ENCODE data around the gene GALE.

DNA sequence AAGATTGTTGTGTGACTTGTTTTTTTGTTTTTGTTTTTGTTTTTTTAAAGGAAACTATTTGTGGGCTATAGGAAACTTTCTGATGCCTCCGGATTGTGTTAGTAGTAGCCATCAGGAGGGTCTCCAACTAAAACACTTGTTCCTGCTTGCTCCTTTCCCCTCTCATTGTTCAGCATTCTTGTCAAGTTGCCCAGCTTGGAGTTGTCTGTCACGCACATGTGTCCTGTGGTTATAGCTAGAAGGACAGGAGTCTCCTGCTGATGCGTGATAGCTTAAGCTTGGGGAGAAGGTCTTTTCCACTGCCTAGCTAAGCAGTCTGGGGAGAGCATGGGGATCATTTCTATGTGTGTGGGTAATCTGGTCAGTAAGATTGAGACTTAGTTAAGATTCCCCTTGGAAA lies 12.9 kb downstream of the GALE start:
- TF ChIP-seq, protein P1, sequence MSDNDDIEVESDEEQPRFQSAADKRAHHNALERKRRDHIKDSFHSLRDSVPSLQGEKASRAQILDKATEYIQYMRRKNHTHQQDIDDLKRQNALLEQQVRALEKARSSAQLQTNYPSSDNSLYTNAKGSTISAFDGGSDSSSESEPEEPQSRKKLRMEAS (IDR thresholded peaks at IDR 0.05; ENCODE audit: low read depth, low read length) = no peak
- TF ChIP-seq, protein P2, sequence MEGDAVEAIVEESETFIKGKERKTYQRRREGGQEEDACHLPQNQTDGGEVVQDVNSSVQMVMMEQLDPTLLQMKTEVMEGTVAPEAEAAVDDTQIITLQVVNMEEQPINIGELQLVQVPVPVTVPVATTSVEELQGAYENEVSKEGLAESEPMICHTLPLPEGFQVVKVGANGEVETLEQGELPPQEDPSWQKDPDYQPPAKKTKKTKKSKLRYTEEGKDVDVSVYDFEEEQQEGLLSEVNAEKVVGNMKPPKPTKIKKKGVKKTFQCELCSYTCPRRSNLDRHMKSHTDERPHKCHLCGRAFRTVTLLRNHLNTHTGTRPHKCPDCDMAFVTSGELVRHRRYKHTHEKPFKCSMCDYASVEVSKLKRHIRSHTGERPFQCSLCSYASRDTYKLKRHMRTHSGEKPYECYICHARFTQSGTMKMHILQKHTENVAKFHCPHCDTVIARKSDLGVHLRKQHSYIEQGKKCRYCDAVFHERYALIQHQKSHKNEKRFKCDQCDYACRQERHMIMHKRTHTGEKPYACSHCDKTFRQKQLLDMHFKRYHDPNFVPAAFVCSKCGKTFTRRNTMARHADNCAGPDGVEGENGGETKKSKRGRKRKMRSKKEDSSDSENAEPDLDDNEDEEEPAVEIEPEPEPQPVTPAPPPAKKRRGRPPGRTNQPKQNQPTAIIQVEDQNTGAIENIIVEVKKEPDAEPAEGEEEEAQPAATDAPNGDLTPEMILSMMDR (IDR thresholded peaks at IDR 0.05; ENCODE audit: low read depth, low read length) = no peak
- TF ChIP-seq MYC (IDR thresholded peaks at IDR 0.05; ENCODE audit: low read depth, low read length) = no peak
- TF ChIP-seq POLR2A (IDR thresholded peaks at IDR 0.05; ENCODE audit: extremely low read depth, insufficient read length) = no peak
